Stomach smooth muscle (tissue), 2 donors: Measurements from ENCODE around the gene RARG.

Source experiments
- H3K27ac ChIP-seq: one replicate; pipeline ENCODE4 v1.7.0; 2013; ENCODE audit warnings: mild to moderate bottlenecking, low read length, inconsistent platforms
- H3K27me3 ChIP-seq, 2 donors: one replicate each; pipeline ENCODE4 v1.7.0; 2013; ENCODE audit warnings: low read length in 2 of 2; ENCODE audit not compliant: insufficient read depth in 2 of 2, control insufficient read depth in 1 of 2
- H3K36me3 ChIP-seq, 2 donors: one replicate each; pipeline ENCODE4 v1.7.0; 2013; ENCODE audit warnings: low read length in 2 of 2; ENCODE audit not compliant: control insufficient read depth in 2 of 2, insufficient read depth in 2 of 2
- H3K4me1 ChIP-seq: one replicate; pipeline ENCODE4 v1.7.0; 2013; ENCODE audit warnings: low read length; ENCODE audit not compliant: control insufficient read depth, insufficient read depth
- H3K4me3 ChIP-seq, 2 donors: one replicate each; pipeline ENCODE4 v1.7.0; 2013; ENCODE audit warnings: low read length in 2 of 2
- H3K9ac ChIP-seq, 2 donors: one replicate each; pipeline ENCODE4 v1.7.0; 2013; ENCODE audit warnings: low read length in 2 of 2, mild to moderate bottlenecking in 1 of 2
- H3K9me3 ChIP-seq, 2 donors: one replicate each; pipeline ENCODE4 v1.7.0; 2013; ENCODE audit warnings: low read length in 2 of 2; ENCODE audit not compliant: control insufficient read depth in 2 of 2
- donor health status: healthy.
- donor health status: Pancreatic carcinoma.

RARG gene

DNA sequence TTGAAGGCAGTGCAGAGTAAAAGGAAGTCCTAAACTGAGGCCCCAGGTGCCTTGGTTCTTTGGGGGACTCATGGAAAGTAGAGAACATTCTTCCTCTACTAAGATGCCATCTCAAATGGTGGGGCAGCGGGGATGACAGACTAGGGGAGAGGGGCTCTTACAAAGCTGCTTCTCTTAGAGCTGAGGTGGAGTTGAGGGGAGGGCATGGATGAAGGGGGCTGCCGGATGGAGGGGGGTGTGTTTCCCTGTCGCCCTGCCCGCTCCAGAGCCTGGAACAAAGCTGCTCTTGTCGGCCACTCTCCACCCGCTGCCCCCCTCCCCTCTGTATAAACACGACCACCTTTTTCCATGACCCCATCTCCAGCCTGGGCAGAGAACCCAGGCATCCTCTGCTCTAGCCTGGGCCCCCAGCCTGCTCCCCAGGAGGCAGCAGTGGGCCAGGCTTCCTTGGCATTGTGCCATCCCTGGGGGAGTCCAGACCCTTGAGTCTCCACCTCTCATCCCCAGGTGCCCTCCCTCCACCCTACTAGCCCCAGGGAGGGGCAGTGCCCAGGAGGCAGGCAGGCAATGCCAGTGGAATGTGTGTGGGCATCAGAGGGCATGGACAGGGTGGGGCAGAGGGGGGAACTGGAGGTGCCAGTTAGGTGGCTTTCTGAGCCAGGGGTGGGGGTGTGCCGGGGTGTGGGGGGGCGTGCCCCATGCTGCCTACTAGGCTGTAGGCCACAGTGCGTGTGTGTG lies 1.7 kb downstream of the RARG start:
- H3K27me3 ChIP-seq: no peaks in the 10 kb centered on the region
- no peak overlapping the region for H3K9ac ChIP-seq
- H3K36me3 ChIP-seq: peaks cover 0 to 4% of the 10 kb centered on the region in 2 donors
- H3K9me3 ChIP-seq: no peaks in the 10 kb centered on the region
- peak overlapping the region; percentile 80 for H3K27ac ChIP-seq
- peak overlapping the region in 1 of 2 donors; percentile 81 for H3K4me3 ChIP-seq
- peaks cover 52% of the 10 kb centered on the region for H3K4me1 ChIP-seq

DNA sequence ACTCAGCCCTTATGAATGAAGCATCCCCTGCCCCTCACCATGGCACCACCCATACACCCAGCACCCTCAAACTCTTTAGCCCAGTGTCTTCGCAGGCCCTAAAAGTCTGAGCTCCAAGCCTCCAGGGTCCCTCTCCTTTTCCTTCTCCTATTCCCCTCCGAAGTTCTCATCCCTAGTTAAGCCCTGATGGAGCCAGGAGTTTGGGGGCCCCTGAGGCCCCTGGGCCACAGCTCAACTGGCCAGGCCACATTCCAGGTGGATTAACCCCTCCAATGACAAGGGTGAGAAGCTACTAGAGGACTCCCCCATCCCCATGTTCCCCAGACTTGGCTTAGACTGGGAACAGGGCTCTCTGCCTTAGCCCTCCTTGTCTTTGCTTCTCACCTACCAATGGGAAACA lies 2.6 kb downstream of the RARG start:
- no peak overlapping the region for H3K4me3 ChIP-seq
- no peaks in the 10 kb centered on the region for H3K27me3 ChIP-seq
- H3K9me3 ChIP-seq: no peaks in the 10 kb centered on the region
- H3K36me3 ChIP-seq: peaks cover 0 to 4% of the 10 kb centered on the region in 2 donors
- H3K4me1 ChIP-seq: peaks cover 56% of the 10 kb centered on the region
- no peak overlapping the region for H3K9ac ChIP-seq
- no peak overlapping the region for H3K27ac ChIP-seq

DNA sequence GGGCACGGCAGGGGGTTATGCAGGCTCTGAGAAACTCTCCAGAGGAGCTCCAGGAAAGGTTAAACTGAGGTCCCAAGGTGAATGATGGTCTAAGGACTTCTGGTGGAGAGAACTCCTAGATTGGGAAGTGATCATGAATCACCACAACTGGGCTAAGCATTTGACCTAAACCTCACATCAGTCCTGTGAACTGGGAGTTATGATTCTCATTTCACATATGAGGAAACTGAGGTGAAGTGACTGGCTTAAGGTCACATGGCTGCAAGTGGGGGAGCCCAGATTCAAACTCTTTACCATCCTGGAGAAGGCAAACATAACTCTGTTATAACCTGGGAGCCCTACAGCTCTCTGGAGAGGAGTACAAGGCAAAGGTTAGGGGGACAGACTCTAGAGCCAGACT lies 4.2 kb downstream of the RARG start:
- Histone ChIP-seq H3K27me3 (no peaks in the 10 kb centered on the region), H3K36me3 (peaks cover 0 to 6% of the 10 kb centered on the region in 2 donors), H3K9ac (no peak overlapping the region), H3K9me3 (no peaks in the 10 kb centered on the region), H3K4me3 (no peak overlapping the region), H3K4me1 (peaks cover 57% of the 10 kb centered on the region), H3K27ac (no peak overlapping the region)

- no peak overlapping the region for H3K9ac ChIP-seq
- H3K27ac ChIP-seq: no peak overlapping the region
- H3K36me3 ChIP-seq: peaks cover 0 to 6% of the 10 kb centered on the region in 2 donors
- H3K4me3 ChIP-seq: no peak overlapping the region
- no peaks in the 10 kb centered on the region for H3K27me3 ChIP-seq
- H3K9me3 ChIP-seq: no peaks in the 10 kb centered on the region
- H3K4me1 ChIP-seq: peaks cover 57% of the 10 kb centered on the region
Measured at GRCh38 chr12:53227341-53227740, 4.7 kb downstream of the RARG start.

GRCh38 chr12:53226815-53227214 lies 5.2 kb downstream of the RARG start:
- Histone ChIP-seq H3K4me1 (peaks cover 58% of the 10 kb centered on the region), H3K4me3 (no peak overlapping the region), H3K27me3 (no peaks in the 10 kb centered on the region), H3K27ac (no peak overlapping the region), H3K9ac (no peak overlapping the region), H3K9me3 (no peaks in the 10 kb centered on the region), H3K36me3 (peaks cover 0 to 6% of the 10 kb centered on the region in 2 donors)

- H3K27ac ChIP-seq: peak overlapping the region; percentile 99
- no peaks in the 10 kb centered on the region for H3K9me3 ChIP-seq
- H3K36me3 ChIP-seq: peaks cover 0 to 6% of the 10 kb centered on the region in 2 donors
- H3K4me3 ChIP-seq: no peak overlapping the region
- no peaks in the 10 kb centered on the region for H3K27me3 ChIP-seq
- peaks cover 52% of the 10 kb centered on the region for H3K4me1 ChIP-seq
- no peak overlapping the region for H3K9ac ChIP-seq
Measured at GRCh38 chr12:53225635-53226424, 6.2 kb downstream of the RARG start.

DNA sequence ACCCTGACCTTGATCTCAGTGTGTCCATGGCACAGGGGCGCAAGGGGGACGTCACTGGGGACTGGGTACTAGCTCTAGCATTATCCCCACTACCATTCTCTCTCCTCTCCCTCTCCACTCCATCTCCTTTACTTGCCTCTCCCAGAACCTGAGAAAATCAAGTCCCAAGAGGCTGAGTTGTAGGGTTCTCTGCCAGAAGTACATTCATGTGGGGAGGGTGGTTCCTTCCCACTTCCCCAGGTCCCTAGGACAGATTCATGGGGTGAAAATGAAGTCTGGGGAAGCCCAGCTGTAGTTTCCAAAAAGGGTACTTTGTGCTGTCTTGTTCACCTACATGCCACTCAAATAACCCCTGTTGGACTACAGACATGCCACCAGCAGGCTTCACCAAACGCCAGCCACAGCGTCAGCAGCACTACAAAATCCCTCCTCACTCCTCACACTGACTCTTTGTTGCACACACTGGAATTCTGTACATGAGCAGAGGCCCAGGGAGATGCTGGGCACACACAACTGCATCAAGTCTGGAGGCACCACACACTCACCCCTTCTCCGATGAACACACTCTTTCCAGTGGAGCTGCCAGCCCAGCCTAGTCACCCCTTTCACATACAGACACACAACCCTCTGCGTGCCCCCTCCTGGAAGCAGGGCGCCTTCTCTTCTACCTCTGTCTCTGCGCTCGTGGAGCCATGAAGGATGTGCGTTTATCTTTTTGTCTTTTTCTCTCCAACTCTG lies 6.9 kb downstream of the RARG start:
- Histone ChIP-seq H3K27me3 (no peaks in the 10 kb centered on the region), H3K4me3 (no peak overlapping the region), H3K27ac (peak overlapping the region; percentile 99), H3K4me1 (peaks cover 51% of the 10 kb centered on the region), H3K36me3 (peaks cover 0 to 6% of the 10 kb centered on the region in 2 donors), H3K9me3 (no peaks in the 10 kb centered on the region), H3K9ac (peak overlapping the region in 1 of 2 donors; percentile 29)

DNA sequence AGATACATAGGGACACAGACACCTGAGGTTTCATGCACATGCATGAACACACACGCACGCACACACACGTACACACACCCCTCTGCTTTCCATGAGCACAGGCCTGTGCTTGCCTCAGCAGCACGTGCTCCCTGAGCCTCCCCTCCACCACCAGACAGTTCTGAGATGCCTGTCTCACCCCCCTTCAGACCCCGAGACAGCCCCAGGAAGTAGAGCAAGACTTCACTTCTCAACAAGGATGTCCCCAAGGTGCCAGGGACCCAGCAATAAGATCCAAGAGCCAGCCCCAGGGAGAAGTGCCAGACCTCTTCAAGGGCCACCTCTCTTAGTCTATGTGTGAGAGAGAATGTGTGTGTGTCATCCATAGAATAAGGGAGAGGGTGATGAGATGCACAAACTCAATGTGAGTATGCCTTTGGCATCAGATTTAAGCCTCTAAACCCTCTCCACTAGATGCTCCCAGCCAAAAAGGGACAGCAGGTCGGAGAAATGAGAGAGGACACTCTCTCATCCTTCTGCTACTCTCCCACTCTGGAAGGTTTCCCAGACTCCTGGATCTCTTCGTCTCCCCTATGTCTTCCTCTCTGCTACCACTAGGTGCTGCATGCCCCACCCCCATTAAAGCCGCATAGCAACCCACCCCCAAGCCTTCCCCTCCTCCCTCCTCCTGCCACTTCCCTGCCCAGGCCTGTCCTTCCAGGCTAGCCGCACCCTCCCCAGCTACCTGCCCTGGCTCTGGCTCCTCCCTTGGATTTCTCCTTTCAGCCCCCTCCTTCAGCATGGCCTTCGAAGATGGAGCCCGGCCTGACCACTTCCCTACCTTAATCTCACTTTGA lies 7.7 kb downstream of the RARG start:
- Histone ChIP-seq H3K36me3 (peaks cover 0 to 6% of the 10 kb centered on the region in 2 donors), H3K27me3 (no peaks in the 10 kb centered on the region), H3K9ac (peak overlapping the region; percentile 29 to 41), H3K27ac (peak overlapping the region; percentile 99), H3K4me1 (peaks cover 49% of the 10 kb centered on the region), H3K9me3 (no peaks in the 10 kb centered on the region), H3K4me3 (no peak overlapping the region)

- Histone ChIP-seq H3K9ac (peak overlapping the region; percentile 42), H3K27ac (peak overlapping the region; percentile 99), H3K9me3 (no peaks in the 10 kb centered on the region), H3K36me3 (peaks cover 0 to 6% of the 10 kb centered on the region in 2 donors), H3K4me3 (peak overlapping the region in 1 of 2 donors; percentile 56), H3K27me3 (no peaks in the 10 kb centered on the region), H3K4me1 (peaks cover 52% of the 10 kb centered on the region)
Measured at GRCh38 chr12:53223389-53224060, 8.5 kb downstream of the RARG start.
